Vagina (tissue), 2 donors: ENCODE data around the gene USP46.

Experiments
- CTCF ChIP-seq, 3 experiments: fragments of 450-650 bp in 2 of 3; fragments of 200-600 bp in 1 of 3; sonication (generic) in 1 of 3; IDR thresholded peaks; one replicate each; pipeline ENCODE4 v1.5.1; 2017 to 2019; ENCODE audit warnings: antibody characterized with exemption in 3 of 3, mild to moderate bottlenecking in 2 of 3, moderate library complexity in 2 of 3
- POLR2A ChIP-seq, 2 donors: fragments of 450-650 bp; IDR thresholded peaks; one replicate each; pipeline ENCODE4 v1.6.1; 2017; ENCODE audit warnings: antibody characterized with exemption in 2 of 2, mild to moderate bottlenecking in 2 of 2, moderate library complexity in 2 of 2

- no peak for TF ChIP-seq CTCF (IDR thresholded peaks at IDR 0.05)
- no peak for TF ChIP-seq POLR2A (IDR thresholded peaks at IDR 0.05)
Measured at GRCh38 chr4:52643785-52644244, 15.3 kb downstream of the USP46 start.
